ENCODE data around the gene CD300C. TPM values are rescaled to one million over a fixed set of nuclear protein-coding genes. Genes with fewer than 3 reads are reported as not detected.
"Not testable (repeated sequence)": the region's sequence is repeated elsewhere in the genome, so short reads cannot be mapped to it uniquely, and the experiment has no call there.

CD300C gene
- total RNA-seq, 2 donors from 2014 or later: 0.37 to 1.2 TPM

- no peaks in the 10 kb centered on the region for H3K9me3 ChIP-seq (ENCODE audit: control insufficient read depth, low read length, poor library complexity, severe bottlenecking)
- Mint-ChIP-seq H3K27me3 (peaks cover 73% of the 10 kb centered on the region), H3K36me3 (ENCODE audit: low read depth) (no peaks in the 10 kb centered on the region), H3K27ac (no peak overlapping the region), H3K4me1 (no peaks in the 10 kb centered on the region), H3K4me3 (no peak overlapping the region)
- ATAC-seq (no peak), DNase-seq (no peak)
Measured at GRCh38 chr17:74523308-74523707, 22.6 kb downstream of the CD300C start.

- Mint-ChIP-seq H3K36me3 (ENCODE audit: low read depth) (no peaks in the 10 kb centered on the region), H3K4me3 (no peak overlapping the region), H3K4me1 (no peaks in the 10 kb centered on the region), H3K27me3 (peaks cover 71% of the 10 kb centered on the region), H3K27ac (no peak overlapping the region)
- H3K9me3 ChIP-seq (ENCODE audit: control insufficient read depth, low read length, poor library complexity, severe bottlenecking): no peaks in the 10 kb centered on the region
- DNase-seq: no peak
- no peak for ATAC-seq
Measured at GRCh38 chr17:74522381-74523105, 23.4 kb downstream of the CD300C start.

GRCh38 chr17:74521701-74522201, 24.2 kb downstream of the CD300C start:
- H3K27me3 Mint-ChIP-seq: peaks cover 67% of the 10 kb centered on the region
- H3K27ac Mint-ChIP-seq: no peak overlapping the region
- H3K9me3 ChIP-seq (ENCODE audit: control insufficient read depth, low read length, poor library complexity, severe bottlenecking): no peaks in the 10 kb centered on the region
- no peaks in the 10 kb centered on the region for H3K36me3 Mint-ChIP-seq (ENCODE audit: low read depth)
- DNase-seq (no peak), ATAC-seq (peak; percentile 20)
- no peaks in the 10 kb centered on the region for H3K4me1 Mint-ChIP-seq
- no peak overlapping the region for H3K4me3 Mint-ChIP-seq

GRCh38 chr17:74520790-74521480, 25.0 kb downstream of the CD300C start:
- H3K4me3 Mint-ChIP-seq: no peak overlapping the region
- no peak for DNase-seq
- no peaks in the 10 kb centered on the region for H3K4me1 Mint-ChIP-seq

GRCh38 chr17:74520016-74520434, 25.9 kb downstream of the CD300C start:
- DNase-seq (no peak), ATAC-seq (peak; percentile 41)
- Mint-ChIP-seq H3K27me3 (peaks cover 58% of the 10 kb centered on the region), H3K27ac (no peak overlapping the region), H3K36me3 (ENCODE audit: low read depth) (no peaks in the 10 kb centered on the region), H3K4me1 (no peaks in the 10 kb centered on the region), H3K4me3 (no peak overlapping the region)
- H3K9me3 ChIP-seq (ENCODE audit: control insufficient read depth, low read length, poor library complexity, severe bottlenecking): no peaks in the 10 kb centered on the region

More at GRCh38 chr17:74520790-74521480, 25.0 kb downstream of the CD300C start:
- no peak for ATAC-seq
- peak overlapping the region; percentile 14 for H3K27ac Mint-ChIP-seq
- peaks cover 62% of the 10 kb centered on the region for H3K27me3 Mint-ChIP-seq
- no peaks in the 10 kb centered on the region for H3K36me3 Mint-ChIP-seq (ENCODE audit: low read depth)
- no peaks in the 10 kb centered on the region for H3K9me3 ChIP-seq (ENCODE audit: control insufficient read depth, low read length, poor library complexity, severe bottlenecking)

GRCh38 chr17:74518413-74518981, 27.4 kb downstream of the CD300C start:
- H3K4me1 Mint-ChIP-seq; ATAC-seq; H3K27ac Mint-ChIP-seq; H3K9me3 ChIP-seq (ENCODE audit: control insufficient read depth, low read length, poor library complexity, severe bottlenecking); H3K4me3 Mint-ChIP-seq; H3K36me3 Mint-ChIP-seq (ENCODE audit: low read depth); DNase-seq: not testable (repeated sequence)
- H3K27me3 Mint-ChIP-seq: peaks cover 42% of the 10 kb centered on the region

- ATAC-seq: no peak
- Mint-ChIP-seq H3K27ac (no peak overlapping the region), H3K4me1 (no peaks in the 10 kb centered on the region), H3K4me3 (no peak overlapping the region), H3K36me3 (ENCODE audit: low read depth) (no peaks in the 10 kb centered on the region), H3K27me3 (peaks cover 41% of the 10 kb centered on the region)
- H3K9me3 ChIP-seq (ENCODE audit: control insufficient read depth, low read length, poor library complexity, severe bottlenecking): no peaks in the 10 kb centered on the region
- DNase-seq: no peak
Measured at GRCh38 chr17:74516561-74517328, 29.2 kb downstream of the CD300C start.

GRCh38 chr17:74515941-74516340, 30.0 kb downstream of the CD300C start:
- Mint-ChIP-seq H3K4me1 (no peaks in the 10 kb centered on the region), H3K36me3 (ENCODE audit: low read depth) (peaks cover 4% of the 10 kb centered on the region), H3K27ac (no peak overlapping the region), H3K4me3 (no peak overlapping the region), H3K27me3 (peaks cover 40% of the 10 kb centered on the region)
- ATAC-seq: no peak
- H3K9me3 ChIP-seq (ENCODE audit: control insufficient read depth, low read length, poor library complexity, severe bottlenecking): no peaks in the 10 kb centered on the region
- no peak for DNase-seq

GRCh38 chr17:74514632-74515334, 31.1 kb downstream of the CD300C start:
- Mint-ChIP-seq H3K4me1 (no peaks in the 10 kb centered on the region), H3K4me3 (peak overlapping the region; percentile 28), H3K36me3 (ENCODE audit: low read depth) (peaks cover 4% of the 10 kb centered on the region), H3K27me3 (peaks cover 30% of the 10 kb centered on the region), H3K27ac (peak overlapping the region; percentile 46)
- ATAC-seq (peak; percentile 60), DNase-seq (no peak)
- no peaks in the 10 kb centered on the region for H3K9me3 ChIP-seq (ENCODE audit: control insufficient read depth, low read length, poor library complexity, severe bottlenecking)

GRCh38 chr17:74513987-74514631, 31.8 kb downstream of the CD300C start:
- Mint-ChIP-seq H3K4me3 (peak overlapping the region; percentile 28), H3K4me1 (no peaks in the 10 kb centered on the region), H3K27ac (peak overlapping the region; percentile 46), H3K27me3 (peaks cover 28% of the 10 kb centered on the region), H3K36me3 (ENCODE audit: low read depth) (peaks cover 4% of the 10 kb centered on the region)
- no peaks in the 10 kb centered on the region for H3K9me3 ChIP-seq (ENCODE audit: control insufficient read depth, low read length, poor library complexity, severe bottlenecking)
- peak; percentile 11 to 39 (median 13) for DNase-seq
- ATAC-seq: peak; percentile 62

GRCh38 chr17:74512624-74513091, 33.3 kb downstream of the CD300C start:
- Mint-ChIP-seq H3K4me1 (no peaks in the 10 kb centered on the region), H3K27me3 (peaks cover 34% of the 10 kb centered on the region), H3K36me3 (ENCODE audit: low read depth) (peaks cover 4% of the 10 kb centered on the region), H3K4me3 (no peak overlapping the region), H3K27ac (no peak overlapping the region)
- peak; percentile 50 for ATAC-seq
- no peak for DNase-seq
- H3K9me3 ChIP-seq (ENCODE audit: control insufficient read depth, low read length, poor library complexity, severe bottlenecking): no peaks in the 10 kb centered on the region

- Mint-ChIP-seq H3K36me3 (ENCODE audit: low read depth) (peaks cover 4% of the 10 kb centered on the region), H3K27ac (peak overlapping the region; percentile 65), H3K27me3 (peaks cover 33% of the 10 kb centered on the region), H3K4me1 (no peaks in the 10 kb centered on the region), H3K4me3 (no peak overlapping the region)
- H3K9me3 ChIP-seq (ENCODE audit: control insufficient read depth, low read length, poor library complexity, severe bottlenecking): no peaks in the 10 kb centered on the region
- DNase-seq (no peak), ATAC-seq (no peak)
Measured at GRCh38 chr17:74512036-74512435, 33.9 kb downstream of the CD300C start.

All from T-helper 17 cell (primary cell).